Breast epithelium (tissue), 3 donors: Measurements from ENCODE around the gene CAMSAP1.

Experiments used
- CTCF ChIP-seq, 3 donors: fragments of 450-650 bp; IDR thresholded peaks; one replicate each; pipeline ENCODE4 v1.5.1; 2016 to 2017; ENCODE audit warnings: antibody characterized with exemption in 3 of 3, mild to moderate bottlenecking in 3 of 3, moderate library complexity in 3 of 3
- POLR2AphosphoS5 ChIP-seq, 3 donors: sonication (generic); formaldehyde crosslinking; IDR thresholded peaks; one replicate each; pipeline ENCODE4 v1.6.1; 2017; ENCODE audit warnings: antibody characterized with exemption in 3 of 3

GRCh38 chr9:135947582-135947981 is 40.2 kb upstream of the CAMSAP1 start:
- no peak for TF ChIP-seq POLR2AphosphoS5 (IDR thresholded peaks at IDR 0.05)
- no peak for TF ChIP-seq CTCF (IDR thresholded peaks at IDR 0.05)
